Liver (tissue), 3 donors: ENCODE measurements around the gene HTR2A.

Experiments used
- CTCF ChIP-seq: fragments of 150-350 bp; IDR thresholded peaks from 2 replicates; pipeline ENCODE4 v1.5.1; 2017; ENCODE audit warnings: improper control_type of control experiment, low read depth, low read length; ENCODE audit not compliant: missing input control
- MAX ChIP-seq: IDR thresholded peaks from 2 replicates; pipeline ENCODE4 v1.6.1; 2016; ENCODE audit warnings: antibody characterized with exemption
- NR2F2 ChIP-seq: IDR thresholded peaks from 2 replicates; pipeline ENCODE4 v1.6.1; 2016; ENCODE audit warnings: antibody characterized with exemption
- RAD21 ChIP-seq, 2 donors: IDR thresholded peaks; 2 replicates each; pipeline ENCODE4 v1.6.1; 2016; ENCODE audit warnings: antibody characterized with exemption in 2 of 2, mild to moderate bottlenecking in 2 of 2
- REST ChIP-seq: IDR thresholded peaks from 2 replicates; pipeline ENCODE4 v1.6.1; 2016; ENCODE audit warnings: antibody characterized with exemption, mild to moderate bottlenecking
- TAF1 ChIP-seq: conservative IDR thresholded peaks from 2 replicates; pipeline ENCODE4 v1.6.1; 2016; ENCODE audit warnings: antibody characterized with exemption, mild to moderate bottlenecking
- donor health status: healthy.
- donor health status: healthy.

- TF ChIP-seq REST (no peak), MAX (no peak), RAD21 (IDR thresholded peaks at IDR 0.05) (no peak), CTCF (no peak), TAF1 (no peak), NR2F2 (no peak)
These were observed 92.5 kb downstream of the HTR2A start for GRCh38 chr13:46804391-46804815.
